T47D (cell line): ENCODE results near the gene MB21D2.
A peak's percentile ranks its signal among the peaks of the same experiment; 100 is the strongest.

Experiments
- DNase-seq, 2 experiments: peaks; one replicate each; pipeline versions ENCODE4 v3.0.0 to v3.0.0-alpha.2; 2011 to 2012; ENCODE audit warnings: low read depth in 1 of 2, low spot score in 1 of 2
- JUND ChIP-seq: IDR thresholded peaks from 2 replicates; pipeline ENCODE4 v1.6.1; 2012; ENCODE audit warnings: low read depth
- in situ Hi-C: cut with HindIII; loops from 2 replicates; pipeline ENCODE4 v1.10.0; 2016; ENCODE audit warnings: low sequenced_read_pairs, low pct_unique_long_range_greater_than_20kb

The MB21D2 gene

GRCh38 chr3:192830291-192831110 lies 87.2 kb downstream of the MB21D2 start:
- no peak for DNase-seq

GRCh38 chr3:192827863-192828594 lies 89.6 kb downstream of the MB21D2 start:
- no peak for DNase-seq
- in situ Hi-C loops: no loop called here
- TF ChIP-seq JUND: no peak

More at GRCh38 chr3:192830291-192831110, 87.2 kb downstream of the MB21D2 start:
- TF ChIP-seq JUND: no peak
- in situ Hi-C loops: no loop called here

- TF ChIP-seq JUND: no peak
- DNase-seq: no peak
- in situ Hi-C loops: no loop called here
These were observed 90.4 kb downstream of the MB21D2 start for GRCh38 chr3:192827208-192827607.

- DNase-seq: no peak
- TF ChIP-seq JUND: no peak
- in situ Hi-C loops: no loop called here
These were observed 91.2 kb downstream of the MB21D2 start for GRCh38 chr3:192826214-192827006.

- no peak for TF ChIP-seq JUND
- in situ Hi-C loops: no loop called here
- DNase-seq: peak in 1 of 2 experiments; percentile 63
These were observed 91.9 kb downstream of the MB21D2 start for GRCh38 chr3:192825657-192826200.

GRCh38 chr3:192825216-192825615 lies 92.4 kb downstream of the MB21D2 start:
- TF ChIP-seq JUND: no peak
- in situ Hi-C loops: no loop called here
- DNase-seq: no peak

- TF ChIP-seq JUND: no peak
- no peak for DNase-seq
- in situ Hi-C loops: loop anchor here (25.0 kb wide), 1 partner anchor 738 kb away; the partner anchor contains the start of gene ATP13A4
These were observed 93.3 kb downstream of the MB21D2 start for GRCh38 chr3:192824313-192824712.

GRCh38 chr3:192821161-192821560 lies 96.5 kb downstream of the MB21D2 start:
- no peak for TF ChIP-seq JUND
- in situ Hi-C loops: loop anchor here (25.0 kb wide), 1 partner anchor 741 kb away; the partner anchor contains the start of gene ATP13A4
- DNase-seq: no peak

- in situ Hi-C loops: loop anchor here (25.0 kb wide), 1 partner anchor 742 kb away; the partner anchor contains the start of gene ATP13A4
- no peak for TF ChIP-seq JUND
- DNase-seq: no peak
These were observed 97.5 kb downstream of the MB21D2 start for GRCh38 chr3:192820161-192820560.

- in situ Hi-C loops: loop anchor here (25.0 kb wide), 1 partner anchor 743 kb away; the partner anchor contains the start of gene ATP13A4
- DNase-seq: no peak
- no peak for TF ChIP-seq JUND
These were observed 98.6 kb downstream of the MB21D2 start for GRCh38 chr3:192819001-192819569.

GRCh38 chr3:192818126-192818525 lies 99.5 kb downstream of the MB21D2 start:
- in situ Hi-C loops: loop anchor here (25.0 kb wide), 1 partner anchor 744 kb away; the partner anchor contains the start of gene ATP13A4
- no peak for TF ChIP-seq JUND
- DNase-seq: no peak
